WTC11 (cell line): Measurements from ENCODE around the gene RAB3D. TPM values are rescaled to one million over a fixed set of nuclear protein-coding genes. Genes with fewer than 3 reads are reported as not detected.

ENCODE experiments used
- ARID4B ChIP-seq: sonication (generic); formaldehyde crosslinking; IDR thresholded peaks from 2 replicates; pipeline ENCODE4 v1.8.0; 2023; ENCODE audit warnings: missing genetic modification reagents, mild to moderate bottlenecking, borderline replicate concordance
- CREB1 ChIP-seq: sonication (generic); formaldehyde crosslinking; IDR thresholded peaks from 2 replicates; pipeline ENCODE4 v1.8.0; 2023; ENCODE audit warnings: mild to moderate bottlenecking, missing genetic modification reagents
- CREM ChIP-seq: sonication (generic); formaldehyde crosslinking; IDR thresholded peaks from 2 replicates; pipeline ENCODE4 v1.8.1; 2022; ENCODE audit warnings: mild to moderate bottlenecking, missing genetic modification reagents, moderate library complexity
- CTCF ChIP-seq: fragments of 200-600 bp; IDR thresholded peaks from 2 replicates; pipeline ENCODE4 v1.8.0; 2022; ENCODE audit warnings: antibody characterized with exemption
- ESRRA ChIP-seq: sonication (generic); formaldehyde crosslinking; IDR thresholded peaks from 2 replicates; pipeline ENCODE4 v1.8.1; 2022; ENCODE audit warnings: mild to moderate bottlenecking, missing genetic modification reagents, borderline replicate concordance
- ETV6 ChIP-seq: sonication (generic); formaldehyde crosslinking; IDR thresholded peaks from 2 replicates; pipeline ENCODE4 v1.8.1; 2022; ENCODE audit warnings: mild to moderate bottlenecking, missing genetic modification reagents
- GTF2I ChIP-seq: fragments of 250-450 bp; sonication (Bioruptor Pico); conservative IDR thresholded peaks from 2 replicates; pipeline ENCODE4 v1.4.0; 2021; ENCODE audit warnings: mild to moderate bottlenecking
- IRF1 ChIP-seq: sonication (generic); formaldehyde crosslinking; IDR thresholded peaks from 2 replicates; pipeline ENCODE4 v1.8.0; 2023; ENCODE audit warnings: missing genetic modification reagents
- IRF2 ChIP-seq: sonication (generic); formaldehyde crosslinking; IDR thresholded peaks from 2 replicates; pipeline ENCODE4 v1.8.0; 2022; ENCODE audit warnings: low read depth, missing genetic modification reagents, borderline replicate concordance
- MXD4 ChIP-seq: fragments of 250-450 bp; sonication (Bioruptor Pico); IDR thresholded peaks from 2 replicates; pipeline ENCODE4 v1.8.0; 2021; ENCODE audit warnings: mild to moderate bottlenecking, moderate library complexity, borderline replicate concordance
- NR3C1 ChIP-seq: sonication (generic); formaldehyde crosslinking; conservative IDR thresholded peaks from 2 replicates; pipeline ENCODE4 v1.8.1; 2023; ENCODE audit warnings: low read depth, mild to moderate bottlenecking, missing genetic modification reagents
- SP1 ChIP-seq: sonication (generic); formaldehyde crosslinking; conservative IDR thresholded peaks from 2 replicates; pipeline ENCODE4 v1.8.1; 2022; ENCODE audit warnings: missing genetic modification reagents
- TEAD1 ChIP-seq: sonication (generic); formaldehyde crosslinking; IDR thresholded peaks from 2 replicates; pipeline ENCODE4 v1.8.0; 2022; ENCODE audit warnings: mild to moderate bottlenecking, missing genetic modification reagents
- TEAD4 ChIP-seq: sonication (generic); formaldehyde crosslinking; IDR thresholded peaks from 2 replicates; pipeline ENCODE4 v1.8.0; 2022; ENCODE audit warnings: mild to moderate bottlenecking, missing genetic modification reagents
- ZNF232 ChIP-seq: sonication (generic); formaldehyde crosslinking; IDR thresholded peaks from 2 replicates; pipeline ENCODE4 v1.8.0; 2022; ENCODE audit warnings: mild to moderate bottlenecking, missing genetic modification reagents
- ZNF263 ChIP-seq: sonication (generic); formaldehyde crosslinking; IDR thresholded peaks from 2 replicates; pipeline ENCODE4 v1.8.1; 2022; ENCODE audit warnings: low read depth, mild to moderate bottlenecking, moderate library complexity, missing genetic modification reagents
- ZNF425 ChIP-seq: fragments of 250-450 bp; sonication (Bioruptor Pico); conservative IDR thresholded peaks from 2 replicates; pipeline ENCODE4 v1.9.0; 2021; ENCODE audit warnings: mild to moderate bottlenecking
- total RNA-seq: library from RNA; stranded (reverse); gene quantifications from 3 replicates; pipeline ENCODE4 v1.2.3, GENCODE V29; 2021
- TF ChIP-seq, protein P1 (sequence below): sonication (generic); formaldehyde crosslinking; IDR thresholded peaks from 2 replicates; pipeline ENCODE4 v1.8.0; 2022; ENCODE audit warnings: missing genetic modification reagents
- TF ChIP-seq, protein P2 (sequence below): sonication (generic); formaldehyde crosslinking; IDR thresholded peaks from 2 replicates; pipeline ENCODE4 v1.8.0; 2022; ENCODE audit warnings: mild to moderate bottlenecking, missing genetic modification reagents
- TF ChIP-seq, protein P3 (sequence below): sonication (generic); formaldehyde crosslinking; IDR thresholded peaks from 2 replicates; pipeline ENCODE4 v1.8.1; 2022; ENCODE audit warnings: missing genetic modification reagents, borderline replicate concordance
- TF ChIP-seq, protein P4 (sequence below): sonication (generic); formaldehyde crosslinking; IDR thresholded peaks from 2 replicates; pipeline ENCODE4 v1.8.1; 2022; ENCODE audit warnings: mild to moderate bottlenecking, missing genetic modification reagents, moderate library complexity, borderline replicate concordance

Gene RAB3D
- total RNA-seq, 1 experiment from 2014 or later, result 18.9 TPM

DNA sequence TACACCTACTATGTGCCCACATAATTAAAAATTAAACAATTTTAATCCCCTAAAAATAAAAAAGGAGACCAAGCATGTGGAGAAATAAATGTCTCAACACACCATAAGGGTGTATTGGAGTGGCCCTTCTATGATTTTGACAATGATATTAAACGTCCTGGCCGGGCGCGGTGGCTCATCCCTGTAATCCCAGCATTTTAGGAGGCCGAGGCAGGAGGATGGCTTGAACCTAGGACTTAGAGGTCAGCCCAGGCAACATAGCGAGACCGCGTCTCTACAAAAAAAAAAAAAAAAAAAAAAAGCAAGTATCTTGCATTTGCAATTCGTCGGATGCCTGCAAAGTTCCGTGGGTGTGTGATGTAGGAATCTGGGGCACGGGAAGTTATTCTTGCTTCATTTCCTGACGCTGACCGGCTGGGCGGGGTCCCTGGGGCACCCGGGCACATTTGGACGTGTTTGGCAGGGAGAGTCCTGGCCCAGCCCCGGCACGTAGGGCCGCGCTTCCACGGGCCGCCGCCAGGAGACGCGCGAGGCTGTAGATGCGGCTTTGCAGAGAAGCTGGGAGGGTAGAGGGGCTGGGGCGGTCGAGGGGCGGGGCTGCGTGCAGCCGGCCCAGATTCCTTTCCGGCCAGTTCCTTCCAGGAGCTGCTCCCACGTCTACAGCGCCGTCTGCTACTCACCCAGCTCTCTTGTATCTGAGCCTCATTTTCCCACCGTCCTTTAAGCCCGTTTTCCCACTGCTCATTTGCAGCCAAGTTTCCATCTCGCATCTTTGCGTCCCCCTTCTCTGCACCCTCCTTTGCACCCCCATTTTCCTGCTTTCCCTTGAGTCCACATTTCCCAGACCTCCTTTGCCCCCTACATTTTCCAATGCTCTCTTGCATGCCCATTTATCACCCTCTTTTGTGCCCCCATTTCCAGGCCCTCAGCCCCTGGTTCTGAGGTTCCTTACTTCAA, 45.7 kb downstream of the RAB3D start (continued):
- TF ChIP-seq, protein P1, sequence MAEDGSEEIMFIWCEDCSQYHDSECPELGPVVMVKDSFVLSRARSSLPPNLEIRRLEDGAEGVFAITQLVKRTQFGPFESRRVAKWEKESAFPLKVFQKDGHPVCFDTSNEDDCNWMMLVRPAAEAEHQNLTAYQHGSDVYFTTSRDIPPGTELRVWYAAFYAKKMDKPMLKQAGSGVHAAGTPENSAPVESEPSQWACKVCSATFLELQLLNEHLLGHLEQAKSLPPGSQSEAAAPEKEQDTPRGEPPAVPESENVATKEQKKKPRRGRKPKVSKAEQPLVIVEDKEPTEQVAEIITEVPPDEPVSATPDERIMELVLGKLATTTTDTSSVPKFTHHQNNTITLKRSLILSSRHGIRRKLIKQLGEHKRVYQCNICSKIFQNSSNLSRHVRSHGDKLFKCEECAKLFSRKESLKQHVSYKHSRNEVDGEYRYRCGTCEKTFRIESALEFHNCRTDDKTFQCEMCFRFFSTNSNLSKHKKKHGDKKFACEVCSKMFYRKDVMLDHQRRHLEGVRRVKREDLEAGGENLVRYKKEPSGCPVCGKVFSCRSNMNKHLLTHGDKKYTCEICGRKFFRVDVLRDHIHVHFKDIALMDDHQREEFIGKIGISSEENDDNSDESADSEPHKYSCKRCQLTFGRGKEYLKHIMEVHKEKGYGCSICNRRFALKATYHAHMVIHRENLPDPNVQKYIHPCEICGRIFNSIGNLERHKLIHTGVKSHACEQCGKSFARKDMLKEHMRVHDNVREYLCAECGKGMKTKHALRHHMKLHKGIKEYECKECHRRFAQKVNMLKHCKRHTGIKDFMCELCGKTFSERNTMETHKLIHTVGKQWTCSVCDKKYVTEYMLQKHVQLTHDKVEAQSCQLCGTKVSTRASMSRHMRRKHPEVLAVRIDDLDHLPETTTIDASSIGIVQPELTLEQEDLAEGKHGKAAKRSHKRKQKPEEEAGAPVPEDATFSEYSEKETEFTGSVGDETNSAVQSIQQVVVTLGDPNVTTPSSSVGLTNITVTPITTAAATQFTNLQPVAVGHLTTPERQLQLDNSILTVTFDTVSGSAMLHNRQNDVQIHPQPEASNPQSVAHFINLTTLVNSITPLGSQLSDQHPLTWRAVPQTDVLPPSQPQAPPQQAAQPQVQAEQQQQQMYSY (CRISPR knock-in tag), result no peak
- TF ChIP-seq, protein P2, sequence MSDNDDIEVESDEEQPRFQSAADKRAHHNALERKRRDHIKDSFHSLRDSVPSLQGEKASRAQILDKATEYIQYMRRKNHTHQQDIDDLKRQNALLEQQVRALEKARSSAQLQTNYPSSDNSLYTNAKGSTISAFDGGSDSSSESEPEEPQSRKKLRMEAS (CRISPR knock-in tag), result 0 out of 2 replicates have a peak, but pooled peaks have one; percentile 26
- peak; percentile 77 for TF ChIP-seq SP1 (CRISPR knock-in tag)
- 0 out of 2 replicates have a peak, but pooled peaks have one; percentile 20 for TF ChIP-seq TEAD1 (CRISPR knock-in tag)
- TF ChIP-seq ETV6 (CRISPR knock-in tag), result peak; percentile 56; the same call in 1 of the 2 replicates
- TF ChIP-seq, protein P3, sequence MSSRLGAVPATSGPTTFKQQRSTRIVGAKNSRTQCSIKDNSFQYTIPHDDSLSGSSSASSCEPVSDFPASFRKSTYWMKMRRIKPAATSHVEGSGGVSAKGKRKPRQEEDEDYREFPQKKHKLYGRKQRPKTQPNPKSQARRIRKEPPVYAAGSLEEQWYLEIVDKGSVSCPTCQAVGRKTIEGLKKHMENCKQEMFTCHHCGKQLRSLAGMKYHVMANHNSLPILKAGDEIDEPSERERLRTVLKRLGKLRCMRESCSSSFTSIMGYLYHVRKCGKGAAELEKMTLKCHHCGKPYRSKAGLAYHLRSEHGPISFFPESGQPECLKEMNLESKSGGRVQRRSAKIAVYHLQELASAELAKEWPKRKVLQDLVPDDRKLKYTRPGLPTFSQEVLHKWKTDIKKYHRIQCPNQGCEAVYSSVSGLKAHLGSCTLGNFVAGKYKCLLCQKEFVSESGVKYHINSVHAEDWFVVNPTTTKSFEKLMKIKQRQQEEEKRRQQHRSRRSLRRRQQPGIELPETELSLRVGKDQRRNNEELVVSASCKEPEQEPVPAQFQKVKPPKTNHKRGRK, result no peak
- TF ChIP-seq, protein P4, sequence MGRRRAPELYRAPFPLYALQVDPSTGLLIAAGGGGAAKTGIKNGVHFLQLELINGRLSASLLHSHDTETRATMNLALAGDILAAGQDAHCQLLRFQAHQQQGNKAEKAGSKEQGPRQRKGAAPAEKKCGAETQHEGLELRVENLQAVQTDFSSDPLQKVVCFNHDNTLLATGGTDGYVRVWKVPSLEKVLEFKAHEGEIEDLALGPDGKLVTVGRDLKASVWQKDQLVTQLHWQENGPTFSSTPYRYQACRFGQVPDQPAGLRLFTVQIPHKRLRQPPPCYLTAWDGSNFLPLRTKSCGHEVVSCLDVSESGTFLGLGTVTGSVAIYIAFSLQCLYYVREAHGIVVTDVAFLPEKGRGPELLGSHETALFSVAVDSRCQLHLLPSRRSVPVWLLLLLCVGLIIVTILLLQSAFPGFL (CRISPR knock-in tag), result no peak
- no peak for TF ChIP-seq ZNF425 (CRISPR knock-in tag)
- TF ChIP-seq CTCF, result peak; percentile 90
- no peak for TF ChIP-seq ESRRA (CRISPR knock-in tag)
- TF ChIP-seq CREM, result no peak
- no peak for TF ChIP-seq ZNF263 (CRISPR knock-in tag)
- TF ChIP-seq ZNF232 (CRISPR knock-in tag), result no peak
- TF ChIP-seq NR3C1 (CRISPR knock-in tag), result no peak
- no peak for TF ChIP-seq IRF1 (CRISPR knock-in tag)
- TF ChIP-seq CREB1, result no peak
- peak; percentile 14; the same call in 1 of the 2 replicates for TF ChIP-seq GTF2I (CRISPR knock-in tag)
- no peak for TF ChIP-seq ARID4B (CRISPR knock-in tag)
- no peak for TF ChIP-seq IRF2 (CRISPR knock-in tag)
- no peak for TF ChIP-seq MXD4 (CRISPR knock-in tag)
- no peak for TF ChIP-seq TEAD4
